ENCODE results near the gene RAB3A.

- TF ChIP-seq, protein P1, sequence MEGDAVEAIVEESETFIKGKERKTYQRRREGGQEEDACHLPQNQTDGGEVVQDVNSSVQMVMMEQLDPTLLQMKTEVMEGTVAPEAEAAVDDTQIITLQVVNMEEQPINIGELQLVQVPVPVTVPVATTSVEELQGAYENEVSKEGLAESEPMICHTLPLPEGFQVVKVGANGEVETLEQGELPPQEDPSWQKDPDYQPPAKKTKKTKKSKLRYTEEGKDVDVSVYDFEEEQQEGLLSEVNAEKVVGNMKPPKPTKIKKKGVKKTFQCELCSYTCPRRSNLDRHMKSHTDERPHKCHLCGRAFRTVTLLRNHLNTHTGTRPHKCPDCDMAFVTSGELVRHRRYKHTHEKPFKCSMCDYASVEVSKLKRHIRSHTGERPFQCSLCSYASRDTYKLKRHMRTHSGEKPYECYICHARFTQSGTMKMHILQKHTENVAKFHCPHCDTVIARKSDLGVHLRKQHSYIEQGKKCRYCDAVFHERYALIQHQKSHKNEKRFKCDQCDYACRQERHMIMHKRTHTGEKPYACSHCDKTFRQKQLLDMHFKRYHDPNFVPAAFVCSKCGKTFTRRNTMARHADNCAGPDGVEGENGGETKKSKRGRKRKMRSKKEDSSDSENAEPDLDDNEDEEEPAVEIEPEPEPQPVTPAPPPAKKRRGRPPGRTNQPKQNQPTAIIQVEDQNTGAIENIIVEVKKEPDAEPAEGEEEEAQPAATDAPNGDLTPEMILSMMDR (IDR thresholded peaks at IDR 0.05; ENCODE audit: borderline replicate concordance, extremely low read depth, low read length, poor library complexity, severe bottlenecking) = no peak
- TF ChIP-seq EZH2 (IDR thresholded peaks at IDR 0.05; ENCODE audit: borderline replicate concordance, low read depth, low read length, severe bottlenecking) = no peak
Measured at GRCh38 chr19:18198374-18198773, 5.5 kb downstream of the RAB3A start.
